T-helper 17 cell (primary cell): ENCODE measurements around the gene CCDC33. TPM values are rescaled to one million over a fixed set of nuclear protein-coding genes. Genes with fewer than 3 reads are reported as not detected.

Source experiments
- ATAC-seq: fragments of 150-1000 bp; cut with Tn5 transposase; 2 replicates; pipeline ENCODE4 v1.10.0; 2021; ENCODE audit warnings: mild to moderate bottlenecking, moderate library complexity
- DNase-seq, 3 donors: peaks; one replicate each; pipeline versions ENCODE4 v3.0.0 to v3.0.0-alpha.2; 2020 to 2021
- H3K9me3 ChIP-seq: one replicate; pipeline ENCODE4 v1.7.0; 2013; ENCODE audit warnings: low read length, mild to moderate bottlenecking; ENCODE audit not compliant: control insufficient read depth, poor library complexity, severe bottlenecking
- H3K27ac Mint-ChIP-seq: one replicate; pipeline ENCODE4 v1.8.0; 2022; ENCODE audit warnings: mild to moderate bottlenecking, moderate library complexity, mixed read lengths
- H3K27me3 Mint-ChIP-seq: one replicate; pipeline ENCODE4 v1.8.0; 2022; ENCODE audit warnings: mixed read lengths
- H3K36me3 Mint-ChIP-seq: one replicate; pipeline ENCODE4 v1.8.0; 2022; ENCODE audit warnings: low read depth, mixed read lengths
- H3K4me1 Mint-ChIP-seq: one replicate; pipeline ENCODE4 v1.8.0; 2022; ENCODE audit warnings: mild to moderate bottlenecking, mixed read lengths
- H3K4me3 Mint-ChIP-seq: one replicate; pipeline ENCODE4 v1.8.0; 2022; ENCODE audit warnings: mild to moderate bottlenecking, moderate library complexity, mixed read lengths
- total RNA-seq, 4 donors: library from RNA in 2 of 4; stranded (reverse) in 2 of 4; gene quantifications; one replicate each; pipeline ENCODE4 v1.2.3 and lab custom pipeline; 2022 to 2026

CCDC33 gene
- total RNA-seq, 2 donors from 2014 or later: not detected

DNA sequence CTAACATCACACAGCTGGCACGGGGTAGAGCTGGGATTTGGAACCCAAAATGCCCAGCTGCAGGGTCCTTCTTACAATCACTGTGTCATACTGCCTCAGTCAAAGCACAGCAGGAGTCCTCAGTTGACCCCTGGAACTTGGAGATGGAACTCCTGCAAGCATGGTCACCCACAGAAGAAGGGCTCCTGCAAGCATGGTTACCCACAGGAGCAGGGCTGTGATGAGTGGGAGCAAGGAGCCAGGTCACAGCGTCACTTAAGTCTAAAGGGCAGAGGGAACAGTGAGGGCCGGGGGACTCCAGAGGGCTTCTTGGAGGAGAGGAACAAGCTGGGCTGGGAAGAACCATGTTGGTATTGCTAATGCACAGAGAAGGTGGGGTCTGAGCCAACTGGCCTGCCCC lies 24.9 kb downstream of the CCDC33 start:
- H3K4me1 Mint-ChIP-seq: no peaks in the 10 kb centered on the region
- H3K4me3 Mint-ChIP-seq: no peak overlapping the region
- no peaks in the 10 kb centered on the region for H3K36me3 Mint-ChIP-seq
- DNase-seq (no peak), ATAC-seq (no peak)
- no peaks in the 10 kb centered on the region for H3K9me3 ChIP-seq
- no peak overlapping the region for H3K27ac Mint-ChIP-seq
- H3K27me3 Mint-ChIP-seq: peaks cover 56% of the 10 kb centered on the region

DNA sequence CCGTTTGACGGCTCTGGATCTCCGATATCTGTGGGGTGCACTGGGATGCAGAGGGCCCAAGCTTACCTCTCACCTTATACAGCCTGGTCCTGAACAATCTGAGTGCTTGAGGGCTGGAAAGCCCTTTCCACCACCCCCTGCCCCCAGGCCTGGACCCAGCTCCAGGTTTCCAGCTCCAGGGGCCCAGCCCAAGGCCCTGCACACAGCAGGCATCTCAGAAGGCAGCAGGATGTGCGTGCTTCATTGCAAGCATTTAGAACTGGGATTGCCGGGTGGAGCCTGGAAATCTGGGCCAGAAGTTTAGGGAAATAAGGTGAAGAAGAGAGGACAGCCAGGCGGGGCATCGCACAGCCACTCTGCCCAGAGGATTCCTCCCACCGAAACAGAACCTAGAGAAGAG lies 25.6 kb downstream of the CCDC33 start:
- no peaks in the 10 kb centered on the region for H3K4me1 Mint-ChIP-seq
- no peak overlapping the region for H3K4me3 Mint-ChIP-seq
- DNase-seq (no peak), ATAC-seq (no peak)
- H3K27me3 Mint-ChIP-seq: peaks cover 57% of the 10 kb centered on the region
- H3K36me3 Mint-ChIP-seq: no peaks in the 10 kb centered on the region
- no peak overlapping the region for H3K27ac Mint-ChIP-seq
- no peaks in the 10 kb centered on the region for H3K9me3 ChIP-seq

DNA sequence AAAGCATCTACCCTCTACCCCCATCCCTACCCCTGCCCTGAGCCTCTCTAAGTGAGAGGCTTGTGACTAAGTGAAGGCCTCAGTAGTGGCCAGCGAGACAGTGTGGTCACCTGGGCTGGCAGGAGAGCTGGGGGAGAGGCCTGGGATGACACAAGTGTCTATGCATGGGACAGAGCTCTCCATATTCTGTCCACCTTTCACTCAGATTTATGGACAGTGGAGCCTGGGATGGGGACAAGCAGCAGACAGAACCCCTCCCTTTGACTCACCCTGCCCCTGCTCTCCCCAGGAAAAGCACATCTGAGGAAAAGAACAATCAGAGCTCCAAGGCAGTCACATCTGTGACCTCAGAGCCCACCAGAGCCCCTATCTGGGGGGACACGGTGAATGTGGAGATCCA lies 26.0 kb downstream of the CCDC33 start:
- H3K27me3 Mint-ChIP-seq: peaks cover 54% of the 10 kb centered on the region

DNA sequence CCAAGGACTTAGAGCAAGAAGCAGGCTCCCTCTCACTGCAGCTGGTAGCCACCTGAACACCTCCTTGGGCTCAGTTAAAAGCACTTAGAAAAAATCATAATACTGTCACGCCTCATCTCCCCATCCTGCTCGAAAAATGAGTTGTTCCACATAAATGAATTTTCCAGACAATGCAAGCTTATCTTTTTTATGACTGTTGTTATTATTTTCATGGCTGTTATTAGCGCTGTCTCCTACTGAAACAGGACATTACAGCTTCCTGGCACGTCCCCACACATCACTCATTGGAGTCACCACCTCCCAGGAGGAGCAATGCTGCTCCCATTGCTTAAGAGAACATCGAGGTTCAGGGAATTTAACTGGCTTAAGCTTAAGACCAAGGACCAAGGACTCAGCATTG lies 26.5 kb downstream of the CCDC33 start:
- Mint-ChIP-seq H3K27ac (no peak overlapping the region), H3K4me1 (no peaks in the 10 kb centered on the region), H3K4me3 (no peak overlapping the region), H3K27me3 (peaks cover 50% of the 10 kb centered on the region), H3K36me3 (no peaks in the 10 kb centered on the region)
- ATAC-seq (no peak), DNase-seq (no peak)
- H3K9me3 ChIP-seq: no peaks in the 10 kb centered on the region

More for the DNA sequence above, 26.0 kb downstream of the CCDC33 start:
- DNase-seq (no peak), ATAC-seq (no peak)
- Mint-ChIP-seq H3K4me3 (no peak overlapping the region), H3K27ac (no peak overlapping the region), H3K36me3 (no peaks in the 10 kb centered on the region), H3K4me1 (no peaks in the 10 kb centered on the region)
- no peaks in the 10 kb centered on the region for H3K9me3 ChIP-seq

DNA sequence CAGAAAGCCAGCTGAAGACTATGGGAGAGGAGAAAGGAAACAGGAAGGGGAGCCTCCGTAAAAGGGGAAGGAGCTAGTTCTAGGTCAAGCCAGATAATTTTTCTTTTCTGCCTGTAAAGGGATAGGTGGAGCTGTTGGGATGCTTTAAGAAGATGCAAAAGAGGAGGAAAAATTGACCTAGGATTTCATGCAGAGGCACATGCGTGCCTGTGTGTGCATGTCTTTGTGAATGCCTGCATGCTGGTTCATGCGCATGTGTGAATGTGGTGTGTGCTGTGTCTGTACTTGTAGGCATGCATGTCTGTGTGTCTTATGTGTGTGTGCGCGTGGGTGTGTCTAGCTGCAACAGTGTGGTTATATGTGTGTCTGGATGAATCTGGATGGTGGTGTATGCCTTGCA lies 27.3 kb downstream of the CCDC33 start:
- H3K27me3 Mint-ChIP-seq: peaks cover 49% of the 10 kb centered on the region
- H3K4me3 Mint-ChIP-seq: no peak overlapping the region
- H3K9me3 ChIP-seq: no peaks in the 10 kb centered on the region
- no peaks in the 10 kb centered on the region for H3K36me3 Mint-ChIP-seq
- DNase-seq (no peak), ATAC-seq (no peak)
- H3K4me1 Mint-ChIP-seq: no peaks in the 10 kb centered on the region
- H3K27ac Mint-ChIP-seq: no peak overlapping the region

DNA sequence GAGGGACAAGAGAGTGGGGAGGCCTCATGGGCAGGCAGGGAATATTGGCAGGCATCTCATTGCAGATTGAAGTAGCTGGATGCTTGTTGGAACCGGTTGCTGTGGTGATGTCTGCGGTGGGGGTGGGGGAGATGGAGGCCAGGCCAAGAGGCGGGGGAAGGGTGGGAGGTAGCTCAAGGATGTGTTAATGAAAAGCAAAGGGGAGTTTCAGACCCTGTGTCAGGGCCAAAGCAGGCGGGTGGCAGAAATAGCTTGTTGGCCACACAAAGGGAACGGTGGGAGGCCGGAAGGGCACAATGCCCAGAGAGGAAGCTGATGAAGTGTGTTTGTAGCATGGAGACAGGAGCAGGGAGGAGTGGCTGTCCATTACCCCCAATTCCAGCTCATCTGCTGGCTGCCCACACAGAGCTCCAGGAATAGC lies 28.0 kb downstream of the CCDC33 start:
- no peaks in the 10 kb centered on the region for H3K4me1 Mint-ChIP-seq
- H3K9me3 ChIP-seq: no peaks in the 10 kb centered on the region
- no peaks in the 10 kb centered on the region for H3K36me3 Mint-ChIP-seq
- no peak overlapping the region for H3K4me3 Mint-ChIP-seq
- no peak overlapping the region for H3K27ac Mint-ChIP-seq
- ATAC-seq (no peak), DNase-seq (no peak)
- H3K27me3 Mint-ChIP-seq: peaks cover 47% of the 10 kb centered on the region

DNA sequence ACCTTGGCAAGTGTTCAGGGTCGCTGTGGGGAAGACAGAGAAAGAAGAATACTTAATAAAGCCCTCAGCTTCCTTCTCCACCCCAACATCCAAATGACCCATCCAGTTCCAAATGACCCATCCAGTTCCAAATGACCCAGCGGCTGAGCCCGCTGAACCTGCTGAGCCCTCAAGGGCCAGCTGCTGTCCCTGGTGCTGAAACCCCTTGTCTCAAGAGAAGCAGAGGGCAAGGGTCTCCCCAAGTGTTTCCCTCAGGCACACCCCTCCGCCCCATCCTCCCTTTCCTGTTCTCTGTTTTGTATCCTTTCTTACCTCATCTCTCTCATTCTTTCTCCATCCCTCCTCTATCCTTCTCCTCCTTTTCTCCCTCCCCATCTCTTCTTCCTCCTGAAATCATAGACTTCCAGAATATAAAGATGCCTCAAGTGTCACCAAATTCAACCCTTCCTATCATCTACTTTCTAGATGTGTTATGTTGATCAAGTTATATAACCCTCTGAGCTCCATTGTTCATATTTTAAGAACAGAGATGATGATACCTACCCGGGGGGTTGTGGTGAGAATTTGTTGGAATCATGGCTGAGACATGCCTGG lies 29.0 kb downstream of the CCDC33 start:
- Mint-ChIP-seq H3K4me3 (no peak overlapping the region), H3K36me3 (peaks cover 2% of the 10 kb centered on the region), H3K27me3 (peaks cover 47% of the 10 kb centered on the region), H3K27ac (no peak overlapping the region), H3K4me1 (peaks cover 3% of the 10 kb centered on the region)
- no peaks in the 10 kb centered on the region for H3K9me3 ChIP-seq
- DNase-seq (no peak), ATAC-seq (no peak)

DNA sequence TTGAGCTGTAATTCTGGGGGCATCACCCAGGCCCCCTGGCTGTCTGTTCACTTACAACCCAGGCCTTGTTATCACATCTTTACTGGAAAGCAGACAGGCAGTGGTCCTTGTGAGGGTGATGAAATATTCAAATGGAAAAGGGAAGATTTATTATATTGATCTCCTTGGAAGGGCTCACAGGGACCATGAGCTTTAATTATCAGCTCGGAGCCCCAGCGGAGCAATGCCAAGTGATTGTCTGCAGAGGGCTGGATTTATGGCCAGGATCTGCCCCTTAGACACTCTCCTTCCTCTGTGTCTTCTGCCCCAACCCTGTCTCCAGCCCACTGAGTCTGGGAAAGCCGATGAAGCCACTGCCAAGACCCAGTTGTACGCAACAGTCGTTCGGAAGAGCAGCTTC lies 31.9 kb downstream of the CCDC33 start:
- H3K27ac Mint-ChIP-seq: no peak overlapping the region
- no peak for ATAC-seq
- no peak overlapping the region for H3K4me3 Mint-ChIP-seq
- H3K4me1 Mint-ChIP-seq: peaks cover 10% of the 10 kb centered on the region
- peaks cover 59% of the 10 kb centered on the region for H3K27me3 Mint-ChIP-seq
- H3K9me3 ChIP-seq: no peaks in the 10 kb centered on the region
- DNase-seq: no peak
- H3K36me3 Mint-ChIP-seq: peaks cover 6% of the 10 kb centered on the region

DNA sequence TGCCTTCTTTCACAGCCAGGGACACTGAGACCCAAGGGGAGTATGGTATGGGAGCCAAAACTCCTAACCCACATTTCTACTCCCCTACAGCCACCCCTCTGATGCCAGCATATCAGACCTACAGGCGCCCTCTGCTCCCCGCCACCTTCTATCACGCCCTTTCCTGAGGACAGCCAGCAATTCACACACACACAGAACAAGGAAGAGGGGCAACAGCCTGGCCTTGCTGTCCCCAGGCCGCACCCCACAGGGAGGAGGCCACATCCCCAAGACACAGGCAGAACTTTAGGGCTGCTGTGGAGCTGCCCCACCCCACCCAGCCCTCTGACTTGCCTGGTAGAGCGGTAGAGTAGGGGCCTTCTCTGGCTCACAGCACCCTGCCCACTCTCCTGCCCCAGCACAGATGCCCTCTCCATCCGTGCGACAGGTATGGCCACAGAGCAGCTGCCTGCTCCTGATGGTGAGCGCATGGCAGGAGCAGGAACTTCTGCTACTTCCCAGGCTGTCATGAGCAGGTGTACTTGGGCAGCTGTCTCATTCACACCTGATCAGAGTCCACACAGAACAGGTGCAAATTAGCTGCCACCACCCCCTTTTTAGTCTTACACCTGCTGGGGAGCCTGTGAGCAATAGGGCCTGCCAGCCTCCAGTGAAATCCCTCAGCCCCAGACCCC lies 33.4 kb downstream of the CCDC33 start:
- H3K27me3 Mint-ChIP-seq: peaks cover 56% of the 10 kb centered on the region
- no peak overlapping the region for H3K27ac Mint-ChIP-seq
- no peaks in the 10 kb centered on the region for H3K9me3 ChIP-seq
- DNase-seq (no peak), ATAC-seq (no peak)
- H3K4me3 Mint-ChIP-seq: no peak overlapping the region
- H3K4me1 Mint-ChIP-seq: peaks cover 10% of the 10 kb centered on the region
- H3K36me3 Mint-ChIP-seq: peaks cover 6% of the 10 kb centered on the region

DNA sequence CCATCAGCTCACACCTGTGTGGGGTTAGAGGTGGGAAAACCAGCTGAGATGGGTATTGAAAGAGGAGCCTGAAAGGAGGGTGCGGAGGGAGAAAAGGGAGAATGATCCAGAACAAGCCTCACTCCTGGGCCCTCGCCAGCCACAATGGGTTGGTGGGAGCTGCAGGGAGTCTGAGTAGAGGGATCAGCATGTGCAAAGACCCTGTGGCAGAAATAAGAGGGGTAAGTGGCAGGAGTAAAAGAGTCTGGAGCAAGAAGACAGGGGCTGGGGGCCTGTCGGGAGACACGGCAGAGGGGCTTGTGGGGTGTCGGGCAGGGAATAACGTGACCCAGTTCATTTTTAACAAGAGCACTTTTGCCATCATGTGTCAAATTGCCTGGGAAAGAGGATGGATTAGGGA lies 34.0 kb downstream of the CCDC33 start:
- no peak overlapping the region for H3K4me3 Mint-ChIP-seq
- H3K4me1 Mint-ChIP-seq: peaks cover 10% of the 10 kb centered on the region
- peaks cover 56% of the 10 kb centered on the region for H3K27me3 Mint-ChIP-seq
- H3K36me3 Mint-ChIP-seq: peaks cover 6% of the 10 kb centered on the region
- no peak overlapping the region for H3K27ac Mint-ChIP-seq
- no peaks in the 10 kb centered on the region for H3K9me3 ChIP-seq
- DNase-seq (no peak), ATAC-seq (no peak)

DNA sequence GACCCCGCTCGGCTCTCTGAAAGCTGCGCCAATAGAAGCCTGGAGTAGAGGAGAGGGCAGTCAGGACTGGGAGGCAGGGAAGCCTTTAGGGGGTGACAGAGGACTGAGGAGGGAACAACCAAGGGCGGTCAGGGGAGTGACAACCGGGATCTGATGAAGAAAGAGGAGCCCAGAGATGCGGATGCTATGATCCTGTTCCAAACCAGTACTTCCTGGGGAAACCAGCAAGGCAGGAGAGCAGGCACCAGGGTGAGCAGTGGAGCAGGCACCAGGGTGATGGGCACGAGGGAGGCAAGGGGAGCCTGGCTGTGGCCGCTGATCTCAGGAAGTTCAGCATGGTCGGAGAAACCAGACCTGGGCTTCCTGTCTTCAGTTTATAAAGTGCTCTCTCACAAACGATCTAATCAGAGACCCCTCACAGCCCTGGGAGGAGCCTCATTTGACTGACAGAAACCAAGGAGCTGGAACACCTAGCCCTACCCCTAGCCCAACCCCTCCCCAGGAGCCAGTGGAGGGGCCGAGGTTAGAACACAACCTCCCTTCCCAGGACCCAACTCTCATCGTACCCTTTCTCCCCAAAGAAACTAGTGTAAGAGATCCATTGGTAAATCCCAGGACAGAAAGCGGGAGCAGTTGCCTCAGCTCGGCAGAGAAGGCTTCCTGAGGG lies 34.9 kb downstream of the CCDC33 start:
- Mint-ChIP-seq H3K4me1 (peaks cover 10% of the 10 kb centered on the region), H3K27me3 (peaks cover 64% of the 10 kb centered on the region), H3K4me3 (no peak overlapping the region), H3K27ac (no peak overlapping the region), H3K36me3 (peaks cover 6% of the 10 kb centered on the region)
- H3K9me3 ChIP-seq: no peaks in the 10 kb centered on the region
- DNase-seq: no peak
- ATAC-seq: no peak

DNA sequence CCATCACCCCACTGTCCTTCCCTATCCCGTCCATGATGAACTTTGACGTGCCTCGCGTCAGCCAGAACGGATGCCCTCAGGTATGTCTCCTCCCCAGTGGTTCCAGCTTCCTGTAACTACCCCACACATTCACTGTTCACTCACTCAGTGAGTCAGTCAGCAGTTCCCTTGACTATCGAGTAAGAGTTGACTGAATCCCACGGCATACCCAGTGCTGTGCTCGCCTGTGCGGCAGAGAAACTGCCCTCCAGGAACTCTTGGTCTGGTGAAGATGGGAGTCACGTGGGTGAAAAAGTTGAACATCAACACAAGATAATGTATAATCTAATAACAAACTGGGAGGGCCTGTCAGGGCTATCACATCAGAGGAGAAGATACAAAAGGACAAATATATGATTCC lies 36.7 kb downstream of the CCDC33 start:
- Mint-ChIP-seq H3K4me1 (peaks cover 10% of the 10 kb centered on the region), H3K27me3 (peaks cover 71% of the 10 kb centered on the region)

DNA sequence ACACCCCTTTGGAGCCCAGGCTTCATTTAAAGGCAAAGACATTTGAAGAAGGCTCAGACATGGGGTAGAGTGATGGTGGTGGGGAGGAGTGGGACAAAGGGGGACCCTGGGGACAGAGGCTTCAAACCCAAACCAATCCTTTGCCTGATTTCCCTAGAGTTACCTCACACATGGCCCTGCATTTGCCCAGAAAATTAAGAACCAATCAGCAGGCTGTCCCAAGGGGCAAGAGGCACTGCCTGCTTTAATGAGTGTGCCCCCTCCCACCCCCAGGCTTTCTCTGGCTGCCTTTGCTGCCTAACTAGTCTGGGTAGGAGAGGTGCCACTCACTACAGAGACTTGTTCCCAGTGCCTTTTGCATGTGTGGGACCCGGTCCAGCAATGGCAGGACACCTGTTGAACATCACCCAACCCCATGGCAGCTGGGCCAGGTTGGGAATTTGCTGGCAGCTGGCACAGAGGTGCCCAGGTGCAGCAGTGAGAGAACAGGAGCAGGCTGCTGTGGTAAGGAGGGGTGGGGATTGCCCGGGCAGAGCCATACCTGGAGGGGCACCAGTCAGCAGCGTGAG lies 38.4 kb downstream of the CCDC33 start:
- DNase-seq: no peak
- Mint-ChIP-seq H3K4me3 (peak overlapping the region; percentile 25), H3K27me3 (peaks cover 67% of the 10 kb centered on the region), H3K4me1 (peaks cover 10% of the 10 kb centered on the region), H3K36me3 (peaks cover 6% of the 10 kb centered on the region), H3K27ac (no peak overlapping the region)
- no peaks in the 10 kb centered on the region for H3K9me3 ChIP-seq
- no peak for ATAC-seq

More for the DNA sequence above, 36.7 kb downstream of the CCDC33 start:
- DNase-seq (no peak), ATAC-seq (no peak)
- H3K36me3 Mint-ChIP-seq: peaks cover 6% of the 10 kb centered on the region
- H3K9me3 ChIP-seq: no peaks in the 10 kb centered on the region
- H3K4me3 Mint-ChIP-seq: no peak overlapping the region
- H3K27ac Mint-ChIP-seq: no peak overlapping the region
